ENCODE data around the gene NCK1. TPM values are rescaled to one million over a fixed set of nuclear protein-coding genes. Genes with fewer than 3 reads are reported as not detected.

The NCK1 gene
- total RNA-seq, 1 donor from 2014 or later: 43.7 TPM

- H3K4me2 ChIP-seq (ENCODE audit: low read length): no peak overlapping the region
- H3K9ac ChIP-seq (ENCODE audit: low read length): no peak overlapping the region
- H2AFZ ChIP-seq (ENCODE audit: low read depth, low read length): no peak overlapping the region
- Mint-ChIP-seq H3K4me3 (ENCODE audit: unreplicated experiment) (no peak overlapping the region), H3K9me3 (ENCODE audit: unreplicated experiment) (peaks cover 4% of the 10 kb centered on the region), H3K4me1 (ENCODE audit: low read depth, unreplicated experiment) (no peaks in the 10 kb centered on the region), H3K36me3 (ENCODE audit: low read depth, unreplicated experiment) (peaks cover 35% of the 10 kb centered on the region), H3K27me3 (ENCODE audit: low read depth, unreplicated experiment) (no peaks in the 10 kb centered on the region), H3K27ac (ENCODE audit: unreplicated experiment) (no peak overlapping the region)
- FAIRE-seq: no peak
- no peak for DNase-seq (ENCODE audit: low read depth)
- no peak overlapping the region for H3K27ac ChIP-seq (ENCODE audit: low read depth, low read length)
- H3K4me1 ChIP-seq (ENCODE audit: insufficient read depth, low read length): no peaks in the 10 kb centered on the region
- no peaks in the 10 kb centered on the region for H3K79me2 ChIP-seq (ENCODE audit: insufficient read depth, low read length)
- no peak overlapping the region for H3K4me3 ChIP-seq (ENCODE audit: insufficient read depth, low read depth, low read length)
- H4K20me1 ChIP-seq (ENCODE audit: insufficient read depth, low read length): no peaks in the 10 kb centered on the region
- no peaks in the 10 kb centered on the region for H3K9me3 ChIP-seq (ENCODE audit: insufficient read depth, low read depth, low read length)
- no peaks in the 10 kb centered on the region for H3K36me3 ChIP-seq (ENCODE audit: insufficient read depth, low read length)
- H3K27me3 ChIP-seq (ENCODE audit: insufficient read depth, low read length): no peaks in the 10 kb centered on the region
- TF ChIP-seq EZH2 (IDR thresholded peaks at IDR 0.05; ENCODE audit: insufficient read depth, low read length): no peak
- TF ChIP-seq, protein P1, sequence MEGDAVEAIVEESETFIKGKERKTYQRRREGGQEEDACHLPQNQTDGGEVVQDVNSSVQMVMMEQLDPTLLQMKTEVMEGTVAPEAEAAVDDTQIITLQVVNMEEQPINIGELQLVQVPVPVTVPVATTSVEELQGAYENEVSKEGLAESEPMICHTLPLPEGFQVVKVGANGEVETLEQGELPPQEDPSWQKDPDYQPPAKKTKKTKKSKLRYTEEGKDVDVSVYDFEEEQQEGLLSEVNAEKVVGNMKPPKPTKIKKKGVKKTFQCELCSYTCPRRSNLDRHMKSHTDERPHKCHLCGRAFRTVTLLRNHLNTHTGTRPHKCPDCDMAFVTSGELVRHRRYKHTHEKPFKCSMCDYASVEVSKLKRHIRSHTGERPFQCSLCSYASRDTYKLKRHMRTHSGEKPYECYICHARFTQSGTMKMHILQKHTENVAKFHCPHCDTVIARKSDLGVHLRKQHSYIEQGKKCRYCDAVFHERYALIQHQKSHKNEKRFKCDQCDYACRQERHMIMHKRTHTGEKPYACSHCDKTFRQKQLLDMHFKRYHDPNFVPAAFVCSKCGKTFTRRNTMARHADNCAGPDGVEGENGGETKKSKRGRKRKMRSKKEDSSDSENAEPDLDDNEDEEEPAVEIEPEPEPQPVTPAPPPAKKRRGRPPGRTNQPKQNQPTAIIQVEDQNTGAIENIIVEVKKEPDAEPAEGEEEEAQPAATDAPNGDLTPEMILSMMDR (IDR thresholded peaks at IDR 0.05; ENCODE audit: insufficient read depth, low read depth, low read length): no peak
Measured at GRCh38 chr3:136989781-136990524, 127.9 kb downstream of the NCK1 start.

DNA sequence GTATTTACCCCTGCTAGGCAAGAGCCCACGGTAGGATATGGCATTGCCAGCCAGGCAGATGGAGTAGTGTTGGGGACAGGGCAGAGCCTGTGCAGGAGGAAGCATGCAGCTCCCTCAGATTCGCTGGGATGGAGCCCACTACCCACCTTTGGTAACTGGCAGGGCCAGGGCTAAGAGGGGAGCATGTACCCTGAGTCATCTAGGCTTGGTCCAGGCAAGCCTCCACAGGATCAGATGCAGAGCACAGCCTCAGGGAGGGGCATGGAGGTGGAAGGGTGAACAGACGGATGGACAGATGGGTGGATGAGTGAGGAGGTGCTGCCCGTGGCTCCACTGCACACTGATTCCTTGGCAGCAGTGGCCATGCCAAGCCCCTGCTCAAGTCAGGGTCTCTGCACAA, 128.8 kb downstream of the NCK1 start:
- H3K4me3 ChIP-seq (ENCODE audit: insufficient read depth, low read depth, low read length): no peak overlapping the region
- H3K27me3 Mint-ChIP-seq (ENCODE audit: low read depth, unreplicated experiment): no peaks in the 10 kb centered on the region
- H3K27ac ChIP-seq (ENCODE audit: low read depth, low read length): no peak overlapping the region
- H3K79me2 ChIP-seq (ENCODE audit: insufficient read depth, low read length): no peaks in the 10 kb centered on the region
- H3K9me3 Mint-ChIP-seq (ENCODE audit: unreplicated experiment): peaks cover 4% of the 10 kb centered on the region
- DNase-seq (ENCODE audit: low read depth) (no peak), FAIRE-seq (no peak)
- H2AFZ ChIP-seq (ENCODE audit: low read depth, low read length): no peak overlapping the region
- TF ChIP-seq, protein P1 (IDR thresholded peaks at IDR 0.05; ENCODE audit: insufficient read depth, low read depth, low read length): no peak
- no peak for TF ChIP-seq EZH2 (IDR thresholded peaks at IDR 0.05; ENCODE audit: insufficient read depth, low read length)
- no peak overlapping the region for H3K4me2 ChIP-seq (ENCODE audit: low read length)
- H3K4me3 Mint-ChIP-seq (ENCODE audit: unreplicated experiment): no peak overlapping the region
- H3K9ac ChIP-seq (ENCODE audit: low read length): no peak overlapping the region
- H4K20me1 ChIP-seq (ENCODE audit: insufficient read depth, low read length): no peaks in the 10 kb centered on the region
- H3K36me3 ChIP-seq (ENCODE audit: insufficient read depth, low read length): no peaks in the 10 kb centered on the region
- no peaks in the 10 kb centered on the region for H3K9me3 ChIP-seq (ENCODE audit: insufficient read depth, low read depth, low read length)
- peaks cover 42% of the 10 kb centered on the region for H3K36me3 Mint-ChIP-seq (ENCODE audit: low read depth, unreplicated experiment)
- H3K4me1 Mint-ChIP-seq (ENCODE audit: low read depth, unreplicated experiment): no peaks in the 10 kb centered on the region
- H3K27me3 ChIP-seq (ENCODE audit: insufficient read depth, low read length): no peaks in the 10 kb centered on the region
- H3K4me1 ChIP-seq (ENCODE audit: insufficient read depth, low read length): no peaks in the 10 kb centered on the region
- no peak overlapping the region for H3K27ac Mint-ChIP-seq (ENCODE audit: unreplicated experiment)

DNA sequence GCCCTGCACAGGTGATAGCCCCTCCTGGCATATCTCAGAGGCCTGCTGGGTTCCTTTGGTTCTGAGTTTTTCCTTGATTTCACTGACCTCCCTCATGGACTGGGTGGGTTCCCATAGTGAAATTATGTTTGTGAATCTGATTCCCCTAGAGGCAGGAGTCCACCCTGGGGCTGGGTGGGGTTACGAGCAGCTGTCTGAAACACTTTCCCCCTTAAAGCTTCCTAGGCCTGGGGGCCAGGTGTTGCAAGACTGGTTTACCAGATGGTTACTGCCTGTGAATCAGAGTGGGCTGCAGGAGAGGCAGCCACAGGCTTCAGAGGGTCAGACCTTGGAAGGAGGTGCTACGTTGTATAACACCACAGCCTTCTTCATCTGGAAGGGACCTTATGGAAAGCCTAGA, 130.1 kb downstream of the NCK1 start:
- Histone ChIP-seq H3K9me3 (ENCODE audit: insufficient read depth, low read depth, low read length) (no peaks in the 10 kb centered on the region), H3K36me3 (ENCODE audit: insufficient read depth, low read length) (no peaks in the 10 kb centered on the region), H3K4me1 (ENCODE audit: insufficient read depth, low read length) (no peaks in the 10 kb centered on the region), H3K9ac (ENCODE audit: low read length) (no peak overlapping the region), H3K27me3 (ENCODE audit: insufficient read depth, low read length) (no peaks in the 10 kb centered on the region), H3K79me2 (ENCODE audit: insufficient read depth, low read length) (no peaks in the 10 kb centered on the region), H3K27ac (ENCODE audit: low read depth, low read length) (no peak overlapping the region), H4K20me1 (ENCODE audit: insufficient read depth, low read length) (no peaks in the 10 kb centered on the region), H3K4me3 (ENCODE audit: insufficient read depth, low read depth, low read length) (no peak overlapping the region), H3K4me2 (ENCODE audit: low read length) (no peak overlapping the region), H2AFZ (ENCODE audit: low read depth, low read length) (no peak overlapping the region)
- no peak for DNase-seq (ENCODE audit: low read depth)
- TF ChIP-seq, protein P1 (IDR thresholded peaks at IDR 0.05; ENCODE audit: insufficient read depth, low read depth, low read length): no peak
- TF ChIP-seq EZH2 (IDR thresholded peaks at IDR 0.05; ENCODE audit: insufficient read depth, low read length): no peak
- H3K27ac Mint-ChIP-seq (ENCODE audit: unreplicated experiment): no peak overlapping the region
- no peaks in the 10 kb centered on the region for H3K4me1 Mint-ChIP-seq (ENCODE audit: low read depth, unreplicated experiment)
- H3K36me3 Mint-ChIP-seq (ENCODE audit: low read depth, unreplicated experiment): peaks cover 37% of the 10 kb centered on the region
- FAIRE-seq: no peak
- H3K4me3 Mint-ChIP-seq (ENCODE audit: unreplicated experiment): no peak overlapping the region
- no peaks in the 10 kb centered on the region for H3K27me3 Mint-ChIP-seq (ENCODE audit: low read depth, unreplicated experiment)
- H3K9me3 Mint-ChIP-seq (ENCODE audit: unreplicated experiment): peaks cover 4% of the 10 kb centered on the region
